HepG2 (cell line): ENCODE measurements around the gene HLA-G. TPM values are rescaled to one million over a fixed set of nuclear protein-coding genes. Genes with fewer than 3 reads are reported as not detected.
"Not testable (repeated sequence)": the region's sequence is repeated elsewhere in the genome, so short reads cannot be mapped to it uniquely, and the experiment has no call there.

ENCODE experiments used
- ATAC-seq: fragments of 200-7000 bp; cut with Tn5 transposase; 3 replicates; pipeline ENCODE4 v1.9.1; 2020; ENCODE audit warnings: mild to moderate bottlenecking, moderate library complexity
- BruUV-seq: library from RNA; stranded (reverse); fragments of 400-500 nt; replicated peaks from 2 replicates; lab custom pipeline; 2021; lab: Mats Ljungman, UMichigan
- CTCF ChIA-PET: fragments of 300-600 bp; formaldehyde crosslinking; extraction: SDS; loops from one replicate; lab custom pipeline; 2021; ENCODE audit warnings: low total read pairs, inconsistent platforms, low intra/inter-chr PET ratio; lab: Yijun Ruan, JAX
- POLR2A ChIA-PET: fragments of 350-600 bp; sonication (Branson Sonifier 250); formaldehyde crosslinking; loops from one replicate; lab custom pipeline; 2020; ENCODE audit warnings: antibody characterized with exemption, inconsistent platforms; lab: Yijun Ruan, JAX
- DNase-seq: peaks from one replicate; pipeline ENCODE4 v3.0.0-alpha.2; 2015; ENCODE audit warnings: low spot score
- FAIRE-seq: peaks from 3 replicates; lab custom pipeline; 2011; peaks lifted over from hg19 to GRCh38; lab: Jason Lieb, UNC
- H2AFZ ChIP-seq: one replicate; pipeline ENCODE4 v1.6.1; 2011; ENCODE audit warnings: low read length, inconsistent platforms
- H3K27ac ChIP-seq: fragments of 300-600 bp; 3 replicates; pipeline ENCODE4 v1.8.0; 2011; ENCODE audit warnings: mixed run types, mild to moderate bottlenecking, mixed read lengths, low read length, inconsistent platforms; ENCODE audit not compliant: insufficient read depth; ENCODE audit errors: extremely low read length
- H3K27me3 ChIP-seq, 2 experiments: fragments of 200-600 bp in 1 of 2; 2 replicates in 1 of 2; 3 replicates in 1 of 2; pipeline versions ENCODE4 v1.6.0 to v1.8.0; 2011; ENCODE audit warnings: low read length in 2 of 2, mild to moderate bottlenecking in 2 of 2, moderate library complexity in 2 of 2, inconsistent platforms in 1 of 2; ENCODE audit not compliant: insufficient read depth in 2 of 2, control insufficient read depth in 1 of 2
- H3K36me3 ChIP-seq, 2 experiments: fragments of 200-600 bp in 1 of 2; replicated peaks in 1 of 2; 2 replicates in 1 of 2; 3 replicates in 1 of 2; pipeline versions ENCODE4 v1.5.1 to v1.8.0; 2011; ENCODE audit warnings: low read length in 2 of 2, inconsistent platforms in 1 of 2; ENCODE audit not compliant: insufficient read depth in 2 of 2, control insufficient read depth in 1 of 2
- H3K4me1 ChIP-seq: 2 replicates; pipeline ENCODE4 v1.5.1; 2012; ENCODE audit warnings: low read length, inconsistent platforms; ENCODE audit not compliant: insufficient read depth
- H3K4me2 ChIP-seq: 2 replicates; pipeline ENCODE4 v1.6.0; 2011; ENCODE audit warnings: low read depth, low read length, inconsistent platforms
- H3K4me3 ChIP-seq, 3 experiments: fragments of 200-600 bp in 1 of 3; sonication (generic), shearing (Covaris generic) in 1 of 3; replicated peaks in 1 of 3; 2 replicates each; pipeline ENCODE4 v1.5.1; 2011 to 2016; ENCODE audit warnings: low read length in 3 of 3, inconsistent platforms in 2 of 3, low read depth in 2 of 3, mild to moderate bottlenecking in 2 of 3, control low read depth in 1 of 3, mixed read lengths in 1 of 3; ENCODE audit not compliant: insufficient read depth in 1 of 3
- H3K79me2 ChIP-seq: one replicate; pipeline ENCODE4 v1.6.1; 2011; ENCODE audit warnings: low read length, inconsistent platforms; ENCODE audit not compliant: insufficient read depth
- H3K9ac ChIP-seq: 2 replicates; pipeline ENCODE4 v1.6.0; 2011; ENCODE audit warnings: mild to moderate bottlenecking, low read depth, low read length, inconsistent platforms; ENCODE audit not compliant: insufficient read depth
- H3K9me3 ChIP-seq: 2 replicates; pipeline ENCODE4 v1.5.1; 2012; ENCODE audit warnings: mild to moderate bottlenecking, low read length
- H4K20me1 ChIP-seq: 2 replicates; pipeline ENCODE4 v1.6.0; 2011; ENCODE audit warnings: inconsistent platforms, mild to moderate bottlenecking, low read length, moderate library complexity; ENCODE audit not compliant: insufficient read depth
- HINFP ChIP-seq: sonication (generic); formaldehyde crosslinking; IDR thresholded peaks from 2 replicates; pipeline ENCODE4 v1.4.0; 2020; ENCODE audit warnings: low read depth, mild to moderate bottlenecking, missing genetic modification reagents
- MEIS1 ChIP-seq: sonication (generic); formaldehyde crosslinking; IDR thresholded peaks from 2 replicates; pipeline ENCODE4 v1.9.0; 2021; ENCODE audit warnings: mild to moderate bottlenecking, missing genetic modification reagents, moderate library complexity, borderline replicate concordance
- ZNF703 ChIP-seq: sonication (generic); formaldehyde crosslinking; IDR thresholded peaks from 2 replicates; pipeline ENCODE4 v1.5.1; 2020; ENCODE audit warnings: missing genetic modification reagents, mild to moderate bottlenecking, moderate library complexity, borderline replicate concordance
- WGBS: methylation state at CpG from one replicate; pipeline ENCODE4 v1.1.6; 2017; ENCODE audit warnings: low lambda C conversion rate; 5-methylcytosine and 5-hydroxymethylcytosine counted together
- in situ Hi-C: cut with HindIII; loops from 2 replicates; pipeline ENCODE4 v1.10.0; 2017; ENCODE audit warnings: low pct_unique_long_range_greater_than_20kb; ENCODE audit not compliant: extremely low pct_ligation_motif_present
- intact Hi-C: fragments of 100-400 bp; cut with micrococcal nuclease; formaldehyde crosslinking; loops from one replicate; pipeline ENCODE4 v1.10.0; 2022; ENCODE audit not compliant: unreplicated experiment
- polyA plus RNA-seq, 8 experiments: library from polyadenylated mRNA; depleted of rRNA in 3 of 8; stranded (reverse) in 7 of 8; unstranded in 1 of 8; fragments of >200 nt; fragmentation: Illumina TruSeq in 4 of 8; extraction: Trizol in 4 of 8; gene quantifications; 2 replicates each; pipeline versions ENCODE4 v1.2.1 to v1.2.3, GENCODE V29; 2011 to 2016; ENCODE audit warnings: low read depth in 4 of 8, missing spikeins in 1 of 8, mixed read lengths in 1 of 8; ENCODE audit not compliant: insufficient read depth in 1 of 8
- small RNA-seq, 3 experiments: library from RNA; depleted of rRNA; stranded (forward); fragments of <200 nt; gene quantifications; one replicate each; pipeline ENCODE3, GENCODE V24; 2012; ENCODE audit warnings: low read depth in 2 of 3, low replicate concordance in 1 of 3; ENCODE audit not compliant: insufficient read length in 3 of 3, insufficient read depth in 2 of 3
- total RNA-seq, 5 experiments: library from RNA; depleted of rRNA; stranded (reverse); fragments of >200 nt; fragmentation: Illumina TruSeq; extraction: Trizol; gene quantifications; 2 replicates each; pipeline ENCODE4 v1.2.3, GENCODE V29; 2016; ENCODE audit warnings: low read depth in 1 of 5

Gene HLA-G
- total and polyA plus RNA-seq, 2 of the 13 experiments (the other 11 are each of a cell fraction or from before 2014, with no cell fraction given) = 0.29 to 0.30 TPM

GRCh38 chr6:29875257-29875656, 47.6 kb downstream of the HLA-G start (continued):
- TF ChIP-seq HINFP (CRISPR knock-in tag) (no peak), MEIS1 (no peak), ZNF703 (CRISPR knock-in tag) (no peak)

- H3K4me1 ChIP-seq, FAIRE-seq, H3K27ac ChIP-seq, POLR2A ChIA-PET, H3K4me3 ChIP-seq, DNase-seq, intact Hi-C loops, BruUV-seq, H3K36me3 ChIP-seq, H3K4me2 ChIP-seq, CTCF ChIA-PET, H3K9me3 ChIP-seq, H2AFZ ChIP-seq, H3K27me3 ChIP-seq, H3K79me2 ChIP-seq, ATAC-seq, H3K9ac ChIP-seq, H4K20me1 ChIP-seq: not testable (repeated sequence)
- in situ Hi-C loops = loop anchor here (25.0 kb wide), 1 partner anchor 1487 kb away; the partner anchor contains the start of gene HLA-B
- WGBS = 73% methylated on average over 3 of the region's 6 CpGs
Observed at GRCh38 chr6:29875734-29876133, 48.1 kb downstream of the HLA-G start.

Small RNA genes lying within 50 kb of the gene (small RNA-seq; reads per million reads assigned to genes)
- 0 reads per million in 3 experiments for gene MICG

Other genes with a start within 250 kb of the HLA-G start
- gene OR2H2, start 242.7 kb upstream of the HLA-G start, total RNA-seq (2016; rRNA removed; fragmentation: Illumina TruSeq; extraction: Trizol) = not detected in 2 replicates
- gene OR2H2, start 242.7 kb upstream of the HLA-G start, polyA plus RNA-seq (2011; rRNA removed) = not detected in 2 replicates
- 0.07 TPM in 1 of 2 replicates, not detected in the other for gene GABBR1, start 194.6 kb upstream of the HLA-G start, total RNA-seq (2016; rRNA removed; fragmentation: Illumina TruSeq; extraction: Trizol)
- gene GABBR1, start 194.6 kb upstream of the HLA-G start, polyA plus RNA-seq (2011; rRNA removed) = 0.37 and 0.38 TPM in 2 replicates
- not detected in 2 replicates for gene MOG, start 170.7 kb upstream of the HLA-G start, total RNA-seq (2016; rRNA removed; fragmentation: Illumina TruSeq; extraction: Trizol)
- not detected in 2 replicates for gene MOG, start 170.7 kb upstream of the HLA-G start, polyA plus RNA-seq (2011; rRNA removed)
- not detected in 2 replicates for gene ZFP57, start 146.7 kb upstream of the HLA-G start, total RNA-seq (2016; rRNA removed; fragmentation: Illumina TruSeq; extraction: Trizol)
- not detected in 2 replicates for gene ZFP57, start 146.7 kb upstream of the HLA-G start, polyA plus RNA-seq (2011; rRNA removed)
- gene HLA-F, start 104.4 kb upstream of the HLA-G start, total RNA-seq (2016; rRNA removed; fragmentation: Illumina TruSeq; extraction: Trizol) = 3.5 and 6.0 TPM in 2 replicates
- 6.1 and 9.3 TPM in 2 replicates for gene HLA-F, start 104.4 kb upstream of the HLA-G start, polyA plus RNA-seq (2011; rRNA removed)
- gene HLA-A, start 114.7 kb downstream of the HLA-G start, total RNA-seq (2016; rRNA removed; fragmentation: Illumina TruSeq; extraction: Trizol) = 131 and 345 TPM in 2 replicates
- 527 and 598 TPM in 2 replicates for gene HLA-A, start 114.7 kb downstream of the HLA-G start, polyA plus RNA-seq (2011; rRNA removed)
- gene POLR1H, start 233.4 kb downstream of the HLA-G start, total RNA-seq (2016; rRNA removed; fragmentation: Illumina TruSeq; extraction: Trizol) = 79.8 and 106 TPM in 2 replicates
- 61.4 and 69.7 TPM in 2 replicates for gene POLR1H, start 233.4 kb downstream of the HLA-G start, polyA plus RNA-seq (2011; rRNA removed)
- 32.1 and 33.1 TPM in 2 replicates for gene PPP1R11, start 239.4 kb downstream of the HLA-G start, total RNA-seq (2016; rRNA removed; fragmentation: Illumina TruSeq; extraction: Trizol)
- 49.4 and 58.9 TPM in 2 replicates for gene PPP1R11, start 239.4 kb downstream of the HLA-G start, polyA plus RNA-seq (2011; rRNA removed)
- 0.13 TPM in 2 replicates for gene RNF39, start 247.9 kb downstream of the HLA-G start, total RNA-seq (2016; rRNA removed; fragmentation: Illumina TruSeq; extraction: Trizol)
- gene RNF39, start 247.9 kb downstream of the HLA-G start, polyA plus RNA-seq (2011; rRNA removed) = 1.8 and 2.2 TPM in 2 replicates